A204.1 (cell line): ENCODE data around the gene GNG11.
"Not testable (repeated sequence)": the region's sequence is repeated elsewhere in the genome, so short reads cannot be mapped to it uniquely, and the experiment has no call there.

ENCODE experiments used
- FAIRE-seq: peaks from 2 replicates; lab custom pipeline; 2012; peaks lifted over from hg19 to GRCh38; lab: Jason Lieb, UNC

The GNG11 gene

DNA sequence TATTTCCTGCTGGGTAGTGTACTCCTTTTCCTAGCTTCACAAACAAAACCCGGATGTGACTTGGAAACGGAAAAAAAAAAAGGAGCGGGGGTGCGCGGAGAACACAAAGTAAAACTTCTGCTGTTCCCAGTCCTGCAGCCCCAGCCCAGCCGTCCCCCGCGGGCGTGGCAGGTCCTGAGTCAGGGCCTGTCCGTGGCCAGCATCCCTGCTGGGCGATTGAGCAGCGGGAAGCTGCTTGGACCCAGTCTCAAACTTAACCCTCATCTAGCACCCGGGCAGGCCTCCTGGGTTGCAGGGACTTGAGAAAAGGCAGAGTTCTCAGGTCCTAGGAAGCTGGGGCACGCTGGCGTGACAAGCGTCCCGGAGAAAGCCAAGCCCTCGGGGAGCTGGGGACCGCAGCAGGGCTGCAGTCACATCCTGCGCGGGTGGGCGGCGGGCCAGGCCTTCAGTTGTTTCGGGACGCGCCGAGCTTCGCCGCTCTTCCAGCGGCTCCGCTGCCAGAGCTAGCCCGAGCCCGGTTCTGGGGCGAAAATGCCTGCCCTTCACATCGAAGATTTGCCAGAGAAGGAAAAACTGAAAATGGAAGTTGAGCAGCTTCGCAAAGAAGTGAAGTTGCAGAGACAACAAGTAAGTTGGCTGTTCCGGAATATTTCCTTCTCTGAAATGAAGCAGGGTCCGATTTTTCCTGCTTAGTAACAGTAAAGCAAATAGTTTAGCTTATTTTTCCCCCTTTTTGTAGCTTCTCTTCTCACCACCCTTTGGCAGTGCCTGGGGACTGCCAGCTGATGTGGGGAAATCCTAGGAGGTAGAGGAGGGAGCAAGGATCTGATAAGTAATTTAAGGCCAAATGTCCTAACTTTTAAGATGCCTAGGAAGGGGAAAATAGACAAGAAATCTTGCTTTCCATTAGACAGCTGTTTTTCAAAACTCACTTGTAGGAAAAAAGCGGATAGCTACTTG lies at the start of gene GNG11:
Gene GNG11, plus strand, starts transcription at position 129 of the 960 bp plus-strand sequence. Its CDS starts 403 bp downstream, at position 532.
- FAIRE-seq, result no peak

DNA sequence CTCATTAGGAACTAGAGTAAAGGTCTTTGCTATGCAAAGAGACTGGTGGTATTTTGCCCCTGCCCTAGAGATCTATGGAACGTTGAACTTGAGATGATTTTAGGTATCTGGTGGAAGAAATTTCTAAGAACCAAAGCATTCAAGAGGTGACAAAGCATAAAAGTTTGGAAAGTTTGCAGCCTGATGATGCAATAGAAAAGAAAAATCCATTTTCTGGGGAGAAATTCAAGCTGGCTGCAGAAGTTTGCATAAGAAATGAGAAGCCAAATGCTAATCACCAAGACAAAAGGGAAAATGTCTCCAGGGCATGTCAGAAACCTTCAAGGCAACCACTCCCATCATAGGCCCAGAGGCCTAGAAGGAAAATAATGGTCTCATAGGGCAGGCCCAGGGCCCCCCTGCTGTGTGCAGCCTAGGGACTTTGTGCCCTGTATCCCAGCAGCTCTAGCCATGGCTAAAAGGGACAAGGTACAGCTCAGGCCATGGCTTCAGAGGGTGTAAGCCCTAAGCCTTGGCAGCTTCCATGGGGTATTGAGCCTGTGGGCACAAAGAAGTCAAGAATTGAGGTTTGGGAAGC lies 47.4 kb upstream of the GNG11 start:
- no peak for FAIRE-seq

DNA sequence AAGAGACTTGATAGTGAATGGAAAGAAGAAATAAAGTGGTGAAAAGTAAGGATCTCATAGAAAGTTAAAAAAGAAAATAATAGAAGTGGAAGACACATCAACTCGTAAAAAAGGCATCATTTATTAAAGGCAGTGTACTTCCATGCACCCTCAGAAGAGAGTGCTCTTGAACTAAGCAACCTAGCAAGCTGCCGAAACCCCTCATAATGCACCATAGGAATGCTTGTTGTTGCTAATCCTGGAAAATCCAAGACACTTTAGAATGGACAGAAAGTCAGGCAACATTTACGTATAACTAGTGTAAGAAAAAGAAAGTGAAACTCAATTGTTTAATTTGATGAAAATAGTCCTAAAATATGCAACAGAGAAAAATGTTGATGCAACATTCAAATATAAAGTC lies 43.8 kb upstream of the GNG11 start:
- no peak for FAIRE-seq

DNA sequence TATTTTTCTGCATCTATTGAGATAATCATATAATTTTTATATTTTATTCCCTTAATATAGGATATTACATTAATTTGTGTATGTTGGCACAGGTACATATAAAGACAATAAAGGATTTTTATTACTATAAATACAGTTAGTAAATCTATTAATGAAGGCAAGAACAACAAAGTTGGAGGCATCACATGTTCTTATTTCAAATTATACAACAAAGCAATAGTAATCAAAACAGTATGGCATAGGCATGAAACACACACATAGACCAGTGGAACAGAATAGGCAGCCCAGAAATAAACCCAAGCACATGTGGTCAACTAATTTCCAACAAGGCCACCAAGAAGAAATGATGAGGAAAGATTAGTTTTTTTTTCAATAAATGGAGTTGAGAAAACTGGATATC lies 42.2 kb upstream of the GNG11 start:
- peak; percentile 87 for FAIRE-seq

DNA sequence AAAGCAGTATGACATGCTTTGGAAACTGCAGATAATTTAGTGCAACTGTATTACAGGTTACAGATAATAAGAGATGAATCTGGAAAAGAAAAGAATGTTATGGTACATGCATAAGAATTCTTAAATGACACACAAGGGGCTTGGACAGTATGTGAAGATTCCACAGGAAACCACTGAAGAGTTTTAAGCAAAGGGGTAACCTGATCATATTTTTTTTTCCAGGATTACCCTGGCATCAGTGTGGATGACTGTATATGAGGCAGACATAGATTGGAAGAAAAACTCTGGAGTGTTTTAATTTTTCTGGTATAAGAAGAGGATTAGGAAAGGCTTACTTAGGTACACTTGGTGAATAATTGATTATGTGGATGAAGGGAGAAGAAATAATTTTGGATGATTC lies 39.1 kb upstream of the GNG11 start:
- FAIRE-seq, result no peak

DNA sequence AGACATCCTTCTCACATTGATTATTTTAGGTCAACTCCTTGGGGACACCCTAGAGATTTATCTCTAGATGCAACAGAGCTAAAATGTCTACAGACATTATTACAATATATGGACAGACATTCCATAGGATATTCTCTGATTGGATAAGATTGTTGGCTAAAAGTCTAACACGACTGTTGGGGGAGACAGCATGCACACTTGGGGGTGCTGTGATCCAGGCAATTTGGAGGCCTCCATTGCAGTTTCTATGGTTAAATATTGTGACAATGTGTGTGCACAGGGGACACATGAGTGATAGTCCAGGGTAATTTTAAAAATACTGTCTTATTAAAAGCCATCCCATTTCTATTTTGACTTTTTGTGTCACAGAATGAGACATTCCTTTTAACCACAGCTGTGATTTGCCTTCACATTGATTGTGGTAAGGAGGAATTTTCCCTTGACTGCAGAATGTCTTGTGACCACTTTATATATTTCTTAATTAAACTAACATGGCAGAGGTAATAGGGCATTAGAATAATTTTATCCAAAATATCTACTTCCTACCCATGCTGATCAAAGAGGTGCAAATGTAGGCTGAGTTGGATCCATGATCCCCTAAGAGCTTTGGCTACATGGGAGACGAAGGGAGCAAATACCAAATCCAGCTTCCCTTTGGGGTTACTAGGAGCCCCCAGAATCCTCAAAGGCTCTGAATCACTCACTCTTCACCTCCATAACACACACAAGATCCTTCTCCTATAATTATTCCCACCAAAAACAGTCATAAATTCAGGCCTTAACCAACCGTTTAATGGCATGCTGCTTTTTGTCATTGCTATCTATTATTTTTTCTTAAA lies 38.2 kb upstream of the GNG11 start:
- FAIRE-seq, result no peak

DNA sequence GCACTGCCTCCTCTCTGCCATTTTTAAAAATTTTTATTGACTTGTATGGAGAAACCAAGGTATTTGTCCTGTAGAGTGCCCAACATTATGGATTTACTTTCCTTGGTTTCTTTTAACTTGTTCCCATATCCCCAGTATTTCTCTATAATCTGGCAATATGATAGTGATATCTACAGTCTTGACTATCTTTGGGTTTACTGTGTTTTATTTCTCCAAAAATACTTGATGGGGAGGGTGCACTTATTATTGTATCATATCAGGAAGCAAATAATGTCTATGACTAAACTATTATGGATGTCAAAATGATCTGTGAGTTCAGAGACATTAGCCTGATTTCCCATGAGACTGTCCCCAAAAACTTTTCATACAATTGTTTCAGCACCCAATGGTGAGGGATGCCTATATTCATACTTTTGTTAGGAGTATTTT lies 37.6 kb upstream of the GNG11 start:
- no peak for FAIRE-seq

DNA sequence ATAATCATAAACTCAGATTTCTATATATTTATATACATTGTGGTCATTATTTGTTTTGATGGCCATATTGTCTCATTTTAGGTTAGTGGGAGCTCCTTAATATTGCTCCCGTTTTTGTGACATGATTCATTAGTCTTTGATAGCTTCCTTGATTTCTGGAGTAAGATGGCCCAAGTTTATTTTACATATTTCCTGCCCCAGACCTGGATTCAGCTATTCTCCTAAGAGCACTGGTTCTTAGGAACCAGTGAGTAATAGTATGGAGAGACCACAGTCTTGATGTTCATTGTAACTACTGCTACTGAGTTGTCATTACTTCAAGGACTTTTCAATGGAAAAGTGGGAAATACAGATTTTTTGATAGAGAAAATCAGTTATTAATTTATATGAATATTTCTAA lies 37.0 kb upstream of the GNG11 start:
- FAIRE-seq, result no peak

DNA sequence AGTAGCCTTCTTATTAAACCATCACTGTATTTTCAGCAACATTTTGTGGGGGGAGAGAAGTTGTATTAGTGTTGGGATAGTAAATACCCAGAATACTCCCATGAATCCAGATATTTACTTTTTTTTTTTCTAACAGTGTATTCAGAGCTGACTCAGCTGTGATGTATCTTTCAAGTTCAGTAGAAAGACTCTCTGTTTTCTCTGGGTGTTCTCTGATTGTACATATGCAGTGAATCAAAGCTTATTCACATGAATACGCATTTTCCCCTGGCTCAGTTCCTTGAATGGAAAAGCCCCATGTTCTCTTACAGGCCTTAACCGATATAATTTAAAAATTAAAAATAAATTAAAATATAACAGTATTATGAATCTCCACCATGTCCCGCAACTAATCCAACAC lies 32.3 kb upstream of the GNG11 start:
- no peak for FAIRE-seq

DNA sequence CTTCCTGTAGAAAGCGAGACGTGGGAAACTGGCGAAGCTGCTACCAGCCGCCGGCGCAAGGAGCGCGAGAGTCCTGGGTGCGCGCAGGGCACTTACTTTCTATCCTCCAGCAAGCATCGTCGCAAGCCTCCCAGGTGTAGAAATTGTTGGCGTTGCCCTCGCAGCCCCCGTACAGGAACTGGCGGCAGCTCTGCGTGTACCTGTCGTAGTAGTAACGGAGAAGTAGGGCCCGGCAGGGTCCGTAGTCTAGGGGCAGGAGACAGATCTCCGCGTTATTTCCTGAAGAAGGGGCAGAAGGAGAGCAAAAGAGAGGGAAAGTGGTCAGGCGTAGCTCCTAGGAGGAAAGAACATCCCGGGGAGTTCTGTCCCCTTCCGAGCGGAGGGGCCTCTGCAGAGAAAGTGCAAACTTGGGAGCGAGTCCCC lies 31.5 kb upstream of the GNG11 start:
- no peak for FAIRE-seq

DNA sequence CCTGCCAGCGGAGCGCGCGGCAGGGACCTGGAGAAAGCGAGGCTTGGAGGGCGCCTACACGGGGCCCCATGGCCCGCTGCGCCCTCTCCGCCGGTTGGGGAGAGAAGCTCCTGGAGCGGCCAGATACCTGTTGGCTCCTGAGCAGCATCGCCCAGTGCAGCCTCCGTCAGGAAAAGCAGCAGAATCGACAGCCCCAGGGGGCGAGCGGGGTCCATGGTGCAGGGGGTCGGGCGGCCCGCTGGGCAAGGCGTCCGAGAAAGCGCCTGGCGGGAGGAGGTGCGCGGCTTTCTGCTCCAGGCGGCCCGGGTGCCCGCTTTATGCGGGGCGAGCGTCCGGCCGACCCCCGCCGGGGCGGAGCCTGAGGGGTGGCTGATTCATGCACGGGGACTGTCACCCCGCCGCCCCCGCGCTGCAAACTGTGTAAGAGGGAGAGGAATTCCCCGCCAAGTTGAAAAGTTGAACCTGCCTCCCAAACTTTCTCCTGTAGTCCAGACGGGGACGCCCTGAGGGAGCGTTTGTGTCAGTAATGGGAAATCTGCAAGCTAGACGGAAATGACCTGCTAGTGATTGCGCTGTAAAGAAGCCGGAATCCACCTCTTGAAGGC lies 31.0 kb upstream of the GNG11 start, which contains the start of gene TFPI2:
Gene TFPI2, minus strand, starts transcription at position 290 of the 605 bp plus-strand sequence. Its CDS starts 75 bp downstream, at position 215.
- FAIRE-seq, result no peak

DNA sequence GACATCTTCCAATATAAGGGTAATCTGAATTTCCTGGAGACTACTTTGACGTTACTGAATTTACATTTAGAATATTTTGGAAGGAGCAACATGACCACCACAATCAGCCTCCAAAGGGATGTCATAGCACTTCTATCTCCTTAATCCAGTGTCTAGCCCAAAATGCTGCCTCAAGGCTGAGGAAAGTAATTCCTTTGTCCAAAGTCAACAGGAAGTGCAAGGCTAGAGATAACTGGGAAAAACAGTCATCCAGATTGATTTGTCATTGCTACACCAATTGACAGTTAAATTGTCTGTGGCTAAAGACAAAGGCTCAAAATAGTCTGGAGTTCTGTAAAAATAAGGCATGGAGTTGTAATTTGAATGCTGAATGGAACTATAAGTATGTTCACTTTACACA lies 27.1 kb upstream of the GNG11 start:
- FAIRE-seq, result no peak

DNA sequence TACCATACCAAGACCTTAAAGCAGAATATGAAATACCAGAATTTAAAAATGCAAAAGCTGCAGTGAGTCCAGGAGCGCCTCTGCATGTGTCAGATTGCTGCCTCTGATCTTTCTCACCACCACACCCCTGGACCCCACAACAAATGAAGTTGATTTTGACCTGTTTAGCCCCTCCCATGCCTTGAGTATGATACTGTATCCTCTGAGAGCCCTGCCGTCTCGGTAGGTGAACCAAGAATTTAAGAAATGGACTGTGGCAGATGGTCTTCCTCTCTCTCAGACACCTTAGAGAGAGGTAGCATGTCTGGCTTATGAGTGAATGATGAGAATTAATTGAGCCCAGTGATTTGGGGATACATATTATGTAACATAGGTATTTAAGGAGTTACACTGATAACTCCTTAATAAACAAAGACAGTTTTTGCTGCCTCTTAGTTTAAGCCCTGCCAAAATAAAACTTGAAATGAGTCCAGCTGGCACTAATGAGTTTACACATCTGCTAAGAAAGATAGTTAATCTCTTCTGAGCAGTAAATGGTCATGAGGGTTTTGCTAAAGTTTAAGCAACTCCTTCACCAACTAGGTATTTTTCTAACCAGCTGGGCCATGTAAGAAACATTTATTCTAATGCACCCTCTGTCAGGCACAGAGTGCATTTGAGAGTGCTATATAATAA lies 26.4 kb upstream of the GNG11 start:
- no peak for FAIRE-seq

DNA sequence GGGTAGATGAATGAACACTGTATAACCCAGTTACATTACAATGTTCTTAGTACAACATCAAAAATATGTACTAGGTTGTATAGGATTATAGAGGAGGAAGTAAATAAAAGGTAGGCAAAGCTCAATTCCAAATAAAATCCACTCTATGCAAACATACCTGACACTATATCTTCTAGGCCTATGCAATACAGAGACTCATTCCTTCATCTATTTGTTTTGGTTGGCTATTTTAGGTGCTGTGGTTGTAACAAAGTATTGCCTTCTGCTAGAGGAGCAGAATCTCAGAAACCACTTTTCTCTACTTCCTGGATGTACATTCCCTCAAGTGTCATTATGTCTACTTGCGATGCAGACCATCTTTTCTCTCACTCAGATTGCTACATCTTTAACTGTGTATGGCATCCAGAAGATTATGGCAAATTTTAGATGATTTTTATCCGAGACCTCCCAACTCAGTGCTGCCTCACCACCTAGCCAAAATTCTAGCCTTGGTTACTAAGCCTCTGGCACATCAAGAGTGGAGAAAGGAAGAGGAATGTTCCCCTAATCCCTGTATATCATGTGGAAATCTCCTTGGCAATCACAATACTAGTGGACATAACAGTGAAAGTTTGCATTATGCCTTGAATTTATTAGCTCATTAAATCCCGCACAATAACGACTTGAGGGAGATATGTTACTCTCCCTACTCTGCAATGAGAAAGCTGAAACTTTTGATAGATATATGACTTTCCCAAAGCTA lies 25.5 kb upstream of the GNG11 start:
- no peak for FAIRE-seq

DNA sequence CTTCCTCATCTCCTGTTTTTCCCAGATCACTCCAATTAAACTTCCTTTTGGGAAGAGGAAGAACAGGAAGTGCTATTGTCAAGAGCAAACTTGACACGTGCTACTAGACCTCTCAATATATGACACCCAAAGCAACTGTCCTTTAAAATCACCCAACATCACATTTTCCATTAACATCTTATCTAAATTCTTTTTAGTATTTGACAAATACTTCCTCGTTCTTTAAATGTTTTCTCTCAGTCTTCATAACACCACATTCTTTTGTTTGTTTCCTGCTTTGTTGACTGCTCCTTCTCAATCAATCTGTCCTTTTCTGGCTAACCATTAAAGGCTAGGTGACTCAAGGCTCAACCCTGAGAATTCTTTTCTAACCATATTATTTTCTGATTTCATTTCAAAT lies 23.9 kb upstream of the GNG11 start:
- no peak for FAIRE-seq

DNA sequence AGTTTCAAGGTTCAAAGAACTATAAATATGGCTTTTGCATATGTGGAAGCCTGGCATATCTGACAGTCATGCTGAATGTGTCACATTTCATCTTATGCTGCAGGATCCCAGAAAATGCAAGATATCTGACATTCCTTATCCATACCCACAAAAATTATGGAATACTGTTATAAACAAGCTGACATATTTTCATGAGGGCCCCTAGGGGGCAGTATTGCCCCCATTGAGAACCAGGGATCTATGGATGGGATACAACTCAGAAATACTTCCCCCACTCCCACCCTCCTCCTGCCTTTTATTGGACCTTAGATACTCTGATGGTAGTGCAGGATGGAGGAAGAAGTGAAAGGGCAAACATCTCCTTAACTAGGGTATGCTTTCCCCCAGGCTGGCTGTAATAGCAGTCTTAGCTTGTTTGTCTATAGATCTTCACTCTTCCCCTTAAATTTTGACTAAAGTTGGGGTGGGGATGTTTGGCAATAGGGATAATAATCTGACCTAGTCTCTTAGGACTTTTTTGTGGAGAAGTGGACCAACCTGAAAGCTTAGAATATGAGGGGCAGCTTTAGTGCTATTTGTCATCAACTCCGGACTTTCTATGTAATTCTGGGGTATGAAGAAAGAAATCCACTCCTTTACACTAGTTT lies 18.6 kb upstream of the GNG11 start:
- FAIRE-seq, result no peak

DNA sequence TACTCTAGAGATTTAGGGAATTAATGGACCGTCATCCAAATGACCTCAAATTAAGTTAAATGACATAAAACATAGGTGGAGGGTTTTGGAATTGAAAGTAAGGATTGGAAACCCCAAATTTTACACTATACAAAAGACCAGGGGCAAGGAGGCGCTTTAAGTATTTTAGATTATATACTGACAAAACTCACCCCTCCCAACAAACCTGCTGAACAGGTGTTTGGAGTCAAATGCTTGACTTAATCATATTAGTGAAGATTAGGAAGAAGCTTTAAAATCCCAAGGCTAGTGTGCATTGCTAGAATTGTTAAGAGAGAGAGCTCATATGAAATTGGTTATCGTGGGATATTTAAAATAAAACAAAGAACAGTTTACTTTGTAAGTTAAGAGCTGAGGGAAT lies 15.3 kb upstream of the GNG11 start, which contains the start of gene GNGT1:
Gene GNGT1, plus strand, starts transcription at position 301 of the 400 bp plus-strand sequence. CDS start 180 bp downstream, outside the sequence.
- no peak for FAIRE-seq

DNA sequence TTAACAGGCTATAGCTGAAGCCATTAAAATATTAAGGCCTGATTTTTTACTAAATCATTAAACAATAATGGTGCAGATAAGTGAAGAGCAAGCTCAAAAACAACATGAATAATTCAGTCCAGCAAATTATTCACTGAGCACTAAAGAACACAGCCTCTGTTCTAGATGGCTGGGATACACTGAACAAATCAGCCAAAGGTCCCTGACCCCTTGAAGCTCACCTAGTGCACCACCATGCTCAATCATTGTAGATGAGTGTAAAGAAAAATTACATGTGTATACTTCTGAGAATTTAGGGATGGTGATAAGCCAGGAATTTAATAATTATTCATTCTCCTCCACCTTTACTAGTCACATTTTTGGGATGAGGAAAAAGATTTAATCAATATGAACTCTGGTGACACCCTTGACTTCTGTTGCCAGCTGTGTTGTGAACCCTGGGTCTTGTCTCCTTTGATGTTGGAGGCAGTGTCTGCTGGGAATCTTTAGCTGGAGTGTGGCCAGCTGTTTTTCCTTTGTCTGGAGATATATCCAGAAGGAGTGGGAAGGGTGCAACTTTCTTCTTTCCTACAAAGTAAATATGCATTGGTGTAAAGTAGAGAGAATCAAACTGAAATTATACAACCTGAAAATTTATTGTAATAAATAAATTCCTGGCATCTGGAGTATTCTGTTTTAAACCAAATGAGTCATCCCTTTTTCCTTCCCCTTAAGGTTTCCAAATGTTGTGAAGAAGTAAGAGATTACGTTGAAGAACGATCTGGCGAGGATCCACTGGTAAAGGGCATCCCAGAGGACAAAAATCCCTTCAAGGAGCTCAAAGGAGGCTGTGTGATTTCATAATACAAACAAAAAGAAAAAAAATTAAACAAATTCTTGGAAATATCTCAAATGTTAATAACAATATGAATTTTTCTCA lies 11.2 kb upstream of the GNG11 start:
- FAIRE-seq, result no peak

DNA sequence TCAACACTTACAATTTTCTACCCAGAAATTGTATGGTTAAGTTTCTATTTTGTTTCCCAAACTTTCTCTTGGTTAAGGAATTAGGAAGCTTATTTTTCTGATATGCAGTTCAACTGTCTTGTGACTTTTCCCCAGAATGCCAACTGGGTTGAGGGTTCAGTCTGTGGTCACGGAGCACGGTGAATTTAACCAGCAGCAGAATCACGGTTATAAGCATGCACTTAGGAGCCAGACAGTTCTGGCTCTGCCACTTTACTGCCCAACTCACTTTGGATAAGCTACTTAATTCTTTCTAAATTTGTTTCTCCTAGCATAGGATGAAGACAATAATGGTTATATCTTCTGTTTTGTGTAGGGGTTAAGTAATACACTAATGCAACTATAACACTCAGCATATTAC lies 10.3 kb upstream of the GNG11 start:
- FAIRE-seq, result not testable (repeated sequence)
